Measurements from ENCODE around the gene CUX1. TPM values are rescaled to one million over a fixed set of nuclear protein-coding genes. Genes with fewer than 3 reads are reported as not detected.
"Not testable (repeated sequence)": the region's sequence is repeated elsewhere in the genome, so short reads cannot be mapped to it uniquely, and the experiment has no call there.

The CUX1 gene
- total and polyA plus RNA-seq, 2 donors (not counting 1 experiment from before 2014, with no cell fraction given) = 22.7 to 38.1 TPM

GRCh38 chr7:102047167-102047566 lies 229.7 kb downstream of the CUX1 start:
- Histone ChIP-seq H3K27me3 (ENCODE audit: control insufficient read depth, insufficient read depth, low read length) (no peaks in the 10 kb centered on the region), H3K4me3 (replicated peaks in 1 of 4; ENCODE audit: control extremely low read depth in 1 of 4, insufficient read depth in 1 of 4, low read depth in 3 of 4, low read length in 4 of 4) (no peak overlapping the region), H4K20me1 (ENCODE audit: control insufficient read depth, extremely low read depth, insufficient read depth, low read length) (peaks cover 2% of the 10 kb centered on the region), H3K4me2 (ENCODE audit: extremely low read depth, insufficient read depth, low read length) (no peak overlapping the region), H3K4me1 (ENCODE audit: control insufficient read depth, extremely low read depth, insufficient read depth, low read length) (peaks cover 14% of the 10 kb centered on the region), H3K36me3 (ENCODE audit: control insufficient read depth, insufficient read depth, low read length) (no peaks in the 10 kb centered on the region), H3K9ac (ENCODE audit: insufficient read depth, low read length) (no peak overlapping the region), H3K27ac (ENCODE audit: insufficient read depth, low read length) (no peak overlapping the region), H3K9me3 (ENCODE audit: control insufficient read depth, insufficient read depth, low read depth, low read length) (no peaks in the 10 kb centered on the region), H3K79me2 (ENCODE audit: control insufficient read depth, insufficient read depth, low read length) (no peaks in the 10 kb centered on the region), H2AFZ (ENCODE audit: low read length) (no peak overlapping the region)
- no peak for DNase-seq (ENCODE audit: low read depth in 2 of 2)
- TF ChIP-seq, protein P1, sequence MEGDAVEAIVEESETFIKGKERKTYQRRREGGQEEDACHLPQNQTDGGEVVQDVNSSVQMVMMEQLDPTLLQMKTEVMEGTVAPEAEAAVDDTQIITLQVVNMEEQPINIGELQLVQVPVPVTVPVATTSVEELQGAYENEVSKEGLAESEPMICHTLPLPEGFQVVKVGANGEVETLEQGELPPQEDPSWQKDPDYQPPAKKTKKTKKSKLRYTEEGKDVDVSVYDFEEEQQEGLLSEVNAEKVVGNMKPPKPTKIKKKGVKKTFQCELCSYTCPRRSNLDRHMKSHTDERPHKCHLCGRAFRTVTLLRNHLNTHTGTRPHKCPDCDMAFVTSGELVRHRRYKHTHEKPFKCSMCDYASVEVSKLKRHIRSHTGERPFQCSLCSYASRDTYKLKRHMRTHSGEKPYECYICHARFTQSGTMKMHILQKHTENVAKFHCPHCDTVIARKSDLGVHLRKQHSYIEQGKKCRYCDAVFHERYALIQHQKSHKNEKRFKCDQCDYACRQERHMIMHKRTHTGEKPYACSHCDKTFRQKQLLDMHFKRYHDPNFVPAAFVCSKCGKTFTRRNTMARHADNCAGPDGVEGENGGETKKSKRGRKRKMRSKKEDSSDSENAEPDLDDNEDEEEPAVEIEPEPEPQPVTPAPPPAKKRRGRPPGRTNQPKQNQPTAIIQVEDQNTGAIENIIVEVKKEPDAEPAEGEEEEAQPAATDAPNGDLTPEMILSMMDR (conservative IDR thresholded peaks at IDR 0.05 in 1 of 2, IDR thresholded peaks at IDR 0.05 in 1 of 2; ENCODE audit: low read depth in 1 of 2, low read length in 2 of 2) = no peak
- TF ChIP-seq EZH2 (IDR thresholded peaks at IDR 0.05; ENCODE audit: low read length, missing control alignments) = no peak

- Histone ChIP-seq H3K9me3 (ENCODE audit: control insufficient read depth, insufficient read depth, low read depth, low read length) (no peaks in the 10 kb centered on the region), H4K20me1 (ENCODE audit: control insufficient read depth, extremely low read depth, insufficient read depth, low read length) (no peaks in the 10 kb centered on the region), H3K4me2 (ENCODE audit: extremely low read depth, insufficient read depth, low read length) (no peak overlapping the region), H3K79me2 (ENCODE audit: control insufficient read depth, insufficient read depth, low read length) (no peaks in the 10 kb centered on the region), H2AFZ (ENCODE audit: low read length) (no peak overlapping the region), H3K27me3 (ENCODE audit: control insufficient read depth, insufficient read depth, low read length) (no peaks in the 10 kb centered on the region), H3K4me1 (ENCODE audit: control insufficient read depth, extremely low read depth, insufficient read depth, low read length) (peaks cover 9% of the 10 kb centered on the region), H3K36me3 (ENCODE audit: control insufficient read depth, insufficient read depth, low read length) (no peaks in the 10 kb centered on the region), H3K4me3 (replicated peaks in 1 of 4; ENCODE audit: control extremely low read depth in 1 of 4, insufficient read depth in 1 of 4, low read depth in 3 of 4, low read length in 4 of 4) (no peak overlapping the region), H3K27ac (ENCODE audit: insufficient read depth, low read length) (no peak overlapping the region), H3K9ac (ENCODE audit: insufficient read depth, low read length) (no peak overlapping the region)
- DNase-seq (ENCODE audit: low read depth in 2 of 2) = no peak
- TF ChIP-seq, protein P1 (conservative IDR thresholded peaks at IDR 0.05 in 1 of 2, IDR thresholded peaks at IDR 0.05 in 1 of 2; ENCODE audit: low read depth in 1 of 2, low read length in 2 of 2) = no peak
- no peak for TF ChIP-seq EZH2 (IDR thresholded peaks at IDR 0.05; ENCODE audit: low read length, missing control alignments)
Observed at GRCh38 chr7:102049765-102050164, 232.3 kb downstream of the CUX1 start.

GRCh38 chr7:102050864-102051460 lies 233.5 kb downstream of the CUX1 start:
- Histone ChIP-seq H3K9ac (ENCODE audit: insufficient read depth, low read length) (no peak overlapping the region), H3K9me3 (ENCODE audit: control insufficient read depth, insufficient read depth, low read depth, low read length) (no peaks in the 10 kb centered on the region), H3K4me2 (ENCODE audit: extremely low read depth, insufficient read depth, low read length) (no peak overlapping the region), H2AFZ (ENCODE audit: low read length) (no peak overlapping the region), H3K27ac (ENCODE audit: insufficient read depth, low read length) (no peak overlapping the region), H3K4me3 (replicated peaks in 1 of 4; ENCODE audit: control extremely low read depth in 1 of 4, insufficient read depth in 1 of 4, low read depth in 3 of 4, low read length in 4 of 4) (no peak overlapping the region), H3K36me3 (ENCODE audit: control insufficient read depth, insufficient read depth, low read length) (no peaks in the 10 kb centered on the region), H3K27me3 (ENCODE audit: control insufficient read depth, insufficient read depth, low read length) (no peaks in the 10 kb centered on the region), H4K20me1 (ENCODE audit: control insufficient read depth, extremely low read depth, insufficient read depth, low read length) (no peaks in the 10 kb centered on the region), H3K4me1 (ENCODE audit: control insufficient read depth, extremely low read depth, insufficient read depth, low read length) (peaks cover 2% of the 10 kb centered on the region), H3K79me2 (ENCODE audit: control insufficient read depth, insufficient read depth, low read length) (no peaks in the 10 kb centered on the region)
- DNase-seq (ENCODE audit: low read depth in 2 of 2) = no peak
- TF ChIP-seq, protein P1 (conservative IDR thresholded peaks at IDR 0.05 in 1 of 2, IDR thresholded peaks at IDR 0.05 in 1 of 2; ENCODE audit: low read depth in 1 of 2, low read length in 2 of 2) = no peak
- TF ChIP-seq EZH2 (IDR thresholded peaks at IDR 0.05; ENCODE audit: low read length, missing control alignments) = no peak

- H3K27ac ChIP-seq (ENCODE audit: insufficient read depth, low read length); H3K4me3 ChIP-seq (replicated peaks in 1 of 4; ENCODE audit: control extremely low read depth in 1 of 4, insufficient read depth in 1 of 4, low read depth in 3 of 4, low read length in 4 of 4); H3K36me3 ChIP-seq (ENCODE audit: control insufficient read depth, insufficient read depth, low read length); H3K9me3 ChIP-seq (ENCODE audit: control insufficient read depth, insufficient read depth, low read depth, low read length); H3K9ac ChIP-seq (ENCODE audit: insufficient read depth, low read length); H4K20me1 ChIP-seq (ENCODE audit: control insufficient read depth, extremely low read depth, insufficient read depth, low read length); H3K4me2 ChIP-seq (ENCODE audit: extremely low read depth, insufficient read depth, low read length); H2AFZ ChIP-seq (ENCODE audit: low read length); H3K79me2 ChIP-seq (ENCODE audit: control insufficient read depth, insufficient read depth, low read length); H3K27me3 ChIP-seq (ENCODE audit: control insufficient read depth, insufficient read depth, low read length); DNase-seq (ENCODE audit: low read depth in 2 of 2); H3K4me1 ChIP-seq (ENCODE audit: control insufficient read depth, extremely low read depth, insufficient read depth, low read length): not testable (repeated sequence)
Observed at GRCh38 chr7:102051736-102052135, 234.3 kb downstream of the CUX1 start.

Data from fibroblast of lung (primary cell).